ENCODE data around the gene LAMA2. TPM values are rescaled to one million over a fixed set of nuclear protein-coding genes. Genes with fewer than 3 reads are reported as not detected.

Gene LAMA2
- total RNA-seq, 4 donors from 2014 or later: 203 to 339 (median 275) TPM

GRCh38 chr6:129331450-129332138 is 448.7 kb downstream of the LAMA2 start:
- no peak for DNase-seq (ENCODE audit: low spot score in 2 of 2)
- 66 to 69% methylated on average over 2 of the region's 2 CpGs for WGBS, 2 donors
- H3K9me3 ChIP-seq: no peaks in the 10 kb centered on the region
- H3K36me3 ChIP-seq: peaks cover 0 to 49% (median 0%) of the 10 kb centered on the region in 3 donors
- TF ChIP-seq EP300 (IDR thresholded peaks at IDR 0.05) (no peak), POLR2A (IDR thresholded peaks at IDR 0.05) (no peak), CTCF (IDR thresholded peaks at IDR 0.05) (no peak)
- no peak overlapping the region for H3K27ac ChIP-seq
- H3K4me1 ChIP-seq: no peaks in the 10 kb centered on the region
- no peaks in the 10 kb centered on the region for H3K27me3 ChIP-seq
- H3K4me3 ChIP-seq: no peak overlapping the region

GRCh38 chr6:129335792-129336191 is 452.9 kb downstream of the LAMA2 start:
- no peaks in the 10 kb centered on the region for H3K4me1 ChIP-seq
- no peaks in the 10 kb centered on the region for H3K9me3 ChIP-seq
- WGBS, 2 donors: 87 to 90% methylated on average over 4 of the region's 4 CpGs
- H3K27ac ChIP-seq: no peak overlapping the region
- H3K4me3 ChIP-seq: no peak overlapping the region
- peaks cover 0 to 27% (median 0%) of the 10 kb centered on the region in 3 donors for H3K36me3 ChIP-seq
- no peaks in the 10 kb centered on the region for H3K27me3 ChIP-seq
- TF ChIP-seq CTCF (IDR thresholded peaks at IDR 0.05) (no peak), EP300 (IDR thresholded peaks at IDR 0.05) (no peak)
- DNase-seq (ENCODE audit: low spot score in 2 of 2): no peak

- Histone ChIP-seq H3K4me1 (no peaks in the 10 kb centered on the region), H3K4me3 (no peak overlapping the region), H3K36me3 (peaks cover 0 to 18% (median 0%) of the 10 kb centered on the region in 3 donors), H3K27me3 (no peaks in the 10 kb centered on the region), H3K9me3 (no peaks in the 10 kb centered on the region), H3K27ac (no peak overlapping the region)
- DNase-seq (ENCODE audit: low spot score in 2 of 2): no peak
- WGBS, 2 donors: 95 to 96% methylated on average over 4 of the region's 4 CpGs
- TF ChIP-seq POLR2A (IDR thresholded peaks at IDR 0.05) (no peak), EP300 (IDR thresholded peaks at IDR 0.05) (no peak), CTCF (IDR thresholded peaks at IDR 0.05) (no peak)
Measured at GRCh38 chr6:129338683-129339082, 455.7 kb downstream of the LAMA2 start.

GRCh38 chr6:129340983-129341382 is 458.0 kb downstream of the LAMA2 start:
- Histone ChIP-seq H3K9me3 (no peaks in the 10 kb centered on the region), H3K4me3 (no peak overlapping the region), H3K4me1 (no peaks in the 10 kb centered on the region), H3K27me3 (no peaks in the 10 kb centered on the region), H3K27ac (no peak overlapping the region), H3K36me3 (peaks cover 0 to 38% (median 0%) of the 10 kb centered on the region in 3 donors)
- TF ChIP-seq CTCF (IDR thresholded peaks at IDR 0.05) (no peak), EP300 (IDR thresholded peaks at IDR 0.05) (no peak), POLR2A (IDR thresholded peaks at IDR 0.05) (no peak)
- 61% methylated on average over 4 of the region's 4 CpGs for WGBS, 2 donors
- no peak for DNase-seq (ENCODE audit: low spot score in 2 of 2)

- no peaks in the 10 kb centered on the region for H3K27me3 ChIP-seq
- no peak overlapping the region for H3K27ac ChIP-seq
- no peaks in the 10 kb centered on the region for H3K9me3 ChIP-seq
- no peaks in the 10 kb centered on the region for H3K4me1 ChIP-seq
- no peak for DNase-seq (ENCODE audit: low spot score in 2 of 2)
- TF ChIP-seq POLR2A (IDR thresholded peaks at IDR 0.05) (no peak), CTCF (IDR thresholded peaks at IDR 0.05) (no peak), EP300 (IDR thresholded peaks at IDR 0.05) (peak in 1 of 2 donors; percentile 61)
- 70 to 82% methylated on average over 2 of the region's 2 CpGs for WGBS, 2 donors
- H3K36me3 ChIP-seq: peaks cover 0 to 44% (median 0%) of the 10 kb centered on the region in 3 donors
- no peak overlapping the region for H3K4me3 ChIP-seq
Measured at GRCh38 chr6:129342243-129342642, 459.3 kb downstream of the LAMA2 start.
